Left forelimb (tissue), 1 donor: Measurements from ENCODE around the gene C1orf141.
"Not testable (repeated sequence)": the region's sequence is repeated elsewhere in the genome, so short reads cannot be mapped to it uniquely, and the experiment has no call there.

Source experiments
- DNase-seq: peaks from one replicate; pipeline ENCODE4 v3.0.0-alpha.2; 2018; ENCODE audit warnings: low spot score

C1orf141 gene

GRCh38 chr1:67142931-67143330 is 8.2 kb upstream of the C1orf141 start:
- DNase-seq = no peak

- not testable (repeated sequence) for DNase-seq
Measured at GRCh38 chr1:67141832-67142231, 7.1 kb upstream of the C1orf141 start.

GRCh38 chr1:67140460-67140859 is 5.7 kb upstream of the C1orf141 start:
- no peak for DNase-seq

- no peak for DNase-seq
Measured at GRCh38 chr1:67138813-67139499, 4.2 kb upstream of the C1orf141 start.

- no peak for DNase-seq
Measured at GRCh38 chr1:67137307-67137753, 2.6 kb upstream of the C1orf141 start.

GRCh38 chr1:67135354-67135753 is 584 bp upstream of the C1orf141 start:
- DNase-seq = no peak

- DNase-seq = no peak
Measured at GRCh38 chr1:67133177-67133576, 1.6 kb downstream of the C1orf141 start.

GRCh38 chr1:67130673-67131072 is 4.1 kb downstream of the C1orf141 start:
- DNase-seq = no peak

GRCh38 chr1:67126974-67127373 is 7.8 kb downstream of the C1orf141 start:
- DNase-seq = no peak

- no peak for DNase-seq
Measured at GRCh38 chr1:67126111-67126746, 8.5 kb downstream of the C1orf141 start.

GRCh38 chr1:67124455-67124854 is 10.3 kb downstream of the C1orf141 start:
- no peak for DNase-seq

GRCh38 chr1:67120855-67121619 is 13.7 kb downstream of the C1orf141 start:
- no peak for DNase-seq

- no peak for DNase-seq
Measured at GRCh38 chr1:67118646-67119045, 16.1 kb downstream of the C1orf141 start.

- DNase-seq = no peak
Measured at GRCh38 chr1:67118191-67118590, 16.6 kb downstream of the C1orf141 start.

GRCh38 chr1:67114162-67114561 is 20.6 kb downstream of the C1orf141 start:
- DNase-seq = no peak

GRCh38 chr1:67110352-67110751 is 24.4 kb downstream of the C1orf141 start:
- DNase-seq = no peak

GRCh38 chr1:67105508-67105907 is 29.3 kb downstream of the C1orf141 start:
- no peak for DNase-seq

- no peak for DNase-seq
Measured at GRCh38 chr1:67103548-67103947, 31.2 kb downstream of the C1orf141 start.

GRCh38 chr1:67100833-67101232 is 33.9 kb downstream of the C1orf141 start:
- no peak for DNase-seq

- DNase-seq = no peak
Measured at GRCh38 chr1:67097305-67097704, 37.5 kb downstream of the C1orf141 start.

- DNase-seq = no peak
Measured at GRCh38 chr1:67094191-67094590, 40.6 kb downstream of the C1orf141 start.

GRCh38 chr1:67089685-67090208 is 45.0 kb downstream of the C1orf141 start:
- no peak for DNase-seq

- DNase-seq = no peak
Measured at GRCh38 chr1:67088440-67088839, 46.3 kb downstream of the C1orf141 start.
